OCI-LY7 (cell line): ENCODE results near the gene ADAMTS17.

ENCODE experiments used
- EZH2phosphoT487 ChIP-seq: fragments of 200-600 bp; sonication (generic); IDR thresholded peaks from 2 replicates; pipeline ENCODE4 v1.6.1; 2018; ENCODE audit warnings: low read depth, borderline replicate concordance, mild to moderate bottlenecking, mixed run types, antibody characterized with exemption, low read length, moderate library complexity, mixed read lengths
- TF ChIP-seq, protein P1 (sequence below): fragments of 200-600 bp; sonication (generic); conservative IDR thresholded peaks from 2 replicates; pipeline ENCODE4 v1.5.1; 2014; ENCODE audit warnings: mild to moderate bottlenecking, antibody characterized with exemption, low read length, moderate library complexity, mixed read lengths

DNA sequence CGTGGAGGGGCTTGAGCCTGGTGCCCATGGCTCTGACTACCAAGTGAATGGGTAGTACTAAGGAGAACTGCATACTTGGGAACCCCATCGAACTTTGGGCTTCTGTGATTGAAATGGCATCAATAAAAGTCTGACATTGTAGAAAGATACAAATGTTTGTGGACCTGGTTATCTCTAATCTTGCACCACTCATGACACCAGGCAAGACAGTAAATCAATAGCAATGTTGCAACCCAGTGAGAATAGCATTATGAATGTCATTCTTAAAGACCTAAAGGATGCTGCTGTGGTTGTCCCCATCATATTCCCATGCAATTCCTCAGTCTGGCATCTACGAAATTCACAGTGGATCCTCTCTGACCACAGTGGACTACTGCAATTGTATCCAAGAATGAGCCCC lies 375.0 kb downstream of the ADAMTS17 start:
- TF ChIP-seq, protein P1, sequence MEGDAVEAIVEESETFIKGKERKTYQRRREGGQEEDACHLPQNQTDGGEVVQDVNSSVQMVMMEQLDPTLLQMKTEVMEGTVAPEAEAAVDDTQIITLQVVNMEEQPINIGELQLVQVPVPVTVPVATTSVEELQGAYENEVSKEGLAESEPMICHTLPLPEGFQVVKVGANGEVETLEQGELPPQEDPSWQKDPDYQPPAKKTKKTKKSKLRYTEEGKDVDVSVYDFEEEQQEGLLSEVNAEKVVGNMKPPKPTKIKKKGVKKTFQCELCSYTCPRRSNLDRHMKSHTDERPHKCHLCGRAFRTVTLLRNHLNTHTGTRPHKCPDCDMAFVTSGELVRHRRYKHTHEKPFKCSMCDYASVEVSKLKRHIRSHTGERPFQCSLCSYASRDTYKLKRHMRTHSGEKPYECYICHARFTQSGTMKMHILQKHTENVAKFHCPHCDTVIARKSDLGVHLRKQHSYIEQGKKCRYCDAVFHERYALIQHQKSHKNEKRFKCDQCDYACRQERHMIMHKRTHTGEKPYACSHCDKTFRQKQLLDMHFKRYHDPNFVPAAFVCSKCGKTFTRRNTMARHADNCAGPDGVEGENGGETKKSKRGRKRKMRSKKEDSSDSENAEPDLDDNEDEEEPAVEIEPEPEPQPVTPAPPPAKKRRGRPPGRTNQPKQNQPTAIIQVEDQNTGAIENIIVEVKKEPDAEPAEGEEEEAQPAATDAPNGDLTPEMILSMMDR: no peak
- no peak for TF ChIP-seq EZH2phosphoT487
